Measurements from ENCODE around the gene CANX. TPM values are rescaled to one million over a fixed set of nuclear protein-coding genes. Genes with fewer than 3 reads are reported as not detected.

Gene CANX
- total and polyA plus RNA-seq, 3 donors from 2014 or later = 296 to 462 (median 351) TPM

DNA sequence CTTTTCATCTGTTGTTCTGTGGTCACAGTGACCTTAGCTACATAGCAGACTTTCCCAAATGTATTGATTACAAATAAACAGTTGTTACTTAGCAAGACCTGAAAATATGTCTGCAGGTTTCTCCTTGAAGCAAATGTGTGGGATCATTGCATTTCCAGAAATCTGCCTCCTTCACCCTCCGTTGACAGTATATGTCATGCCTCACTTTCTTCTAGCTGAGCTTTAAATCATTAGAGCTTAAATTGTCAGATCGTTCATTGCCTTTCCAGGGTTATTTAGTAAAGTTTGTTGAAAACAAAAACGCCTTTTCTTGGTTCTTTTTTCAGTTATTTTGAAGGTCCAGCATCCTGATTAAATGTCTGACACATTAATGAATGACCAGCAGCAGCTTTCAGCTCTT is 31.6 kb downstream of the CANX start:
- no peak for TF ChIP-seq POLR2A (IDR thresholded peaks at IDR 0.05)
- WGBS, 2 donors = 66 to 70% methylated on average over 3 of the region's 3 CpGs
- intact Hi-C loops (cut with DNase I; ENCODE audit: low total_unique reads) = no loop called here

DNA sequence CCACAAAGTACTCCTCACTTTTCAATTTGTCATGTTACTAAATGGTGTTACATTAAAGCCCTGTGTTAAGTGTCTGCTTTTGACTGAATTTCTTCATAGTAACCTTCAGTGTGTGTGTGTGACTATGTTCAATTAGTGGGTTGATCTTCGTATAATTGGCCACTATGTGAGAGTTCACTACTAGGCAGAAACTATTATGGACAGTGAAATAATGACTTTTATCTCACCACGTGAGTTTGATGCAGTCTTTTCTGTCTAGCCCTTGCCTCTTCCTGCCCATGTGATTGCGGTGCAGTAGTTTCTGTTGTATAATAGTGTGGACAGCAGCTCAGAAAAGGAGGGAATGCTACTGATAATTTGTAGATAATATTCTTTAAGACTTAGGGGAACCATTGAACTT is 32.1 kb downstream of the CANX start:
- WGBS, 2 donors = 60 to 71% methylated on average over 3 of the region's 3 CpGs
- intact Hi-C loops (cut with DNase I; ENCODE audit: low total_unique reads) = no loop called here
- H3K27ac ChIP-seq = no peak overlapping the region

More for the DNA sequence above, 31.6 kb downstream of the CANX start:
- H3K27me3 ChIP-seq = no peaks in the 10 kb centered on the region
- DNase-seq = no peak
- H3K4me1 ChIP-seq = peaks cover 12% of the 10 kb centered on the region
- H3K27ac ChIP-seq = no peak overlapping the region
- no peaks in the 10 kb centered on the region for H3K36me3 ChIP-seq (ENCODE audit: low read depth, missing control alignments)
- H3K9me3 ChIP-seq = no peaks in the 10 kb centered on the region
- H3K4me3 ChIP-seq = no peak overlapping the region

DNA sequence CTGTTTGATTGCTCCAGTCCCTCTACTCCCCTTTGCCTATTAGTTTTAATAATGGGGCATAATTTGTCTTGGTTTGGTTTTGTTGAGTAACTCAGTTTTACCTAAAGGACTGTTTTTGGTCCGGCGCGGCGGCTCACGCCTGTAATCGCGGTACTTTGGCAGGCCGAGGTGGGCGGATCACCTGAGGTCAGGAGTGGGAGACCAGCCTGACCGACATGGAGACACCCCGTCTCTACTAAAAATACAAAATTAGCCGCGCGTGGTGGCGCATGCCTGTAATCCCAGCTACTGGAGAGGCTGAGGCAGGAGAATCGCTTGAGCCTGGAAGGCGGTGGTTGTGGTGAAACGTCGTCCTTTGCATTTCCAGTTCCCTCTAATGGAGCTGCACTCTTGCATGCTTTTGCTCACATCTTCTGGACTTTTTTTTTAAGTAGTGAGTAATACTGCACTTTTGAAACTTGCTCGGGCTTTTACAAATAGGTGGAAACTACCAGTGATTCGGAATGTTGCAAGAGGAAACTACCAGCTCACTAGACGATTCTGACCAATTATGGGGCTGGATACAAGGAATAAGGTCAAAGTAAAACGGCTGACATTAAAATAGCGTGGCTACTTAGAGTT is 33.1 kb downstream of the CANX start:
- TF ChIP-seq POLR2A (IDR thresholded peaks at IDR 0.05) (no peak), CTCF (IDR thresholded peaks at IDR 0.05) (no peak)
- H3K4me1 ChIP-seq = peaks cover 24% of the 10 kb centered on the region
- H3K36me3 ChIP-seq (ENCODE audit: low read depth, missing control alignments) = no peaks in the 10 kb centered on the region
- H3K27me3 ChIP-seq = no peaks in the 10 kb centered on the region
- DNase-seq = peak; percentile 16
- H3K4me3 ChIP-seq = peak overlapping the region; percentile 75 to 92
- no peaks in the 10 kb centered on the region for H3K9me3 ChIP-seq
- H3K27ac ChIP-seq = peak overlapping the region in 1 of 2 donors; percentile 99
- intact Hi-C loops (cut with DNase I; ENCODE audit: low total_unique reads) = no loop called here
- WGBS, 2 donors = 38 to 49% methylated on average over 24 of the region's 24 CpGs

More for the DNA sequence above, 32.1 kb downstream of the CANX start:
- DNase-seq = no peak
- Histone ChIP-seq H3K4me3 (no peak overlapping the region), H3K36me3 (ENCODE audit: low read depth, missing control alignments) (no peaks in the 10 kb centered on the region), H3K9me3 (no peaks in the 10 kb centered on the region), H3K4me1 (peaks cover 14% of the 10 kb centered on the region), H3K27me3 (no peaks in the 10 kb centered on the region)
- TF ChIP-seq CTCF (IDR thresholded peaks at IDR 0.05) (no peak), POLR2A (IDR thresholded peaks at IDR 0.05) (no peak)

DNA sequence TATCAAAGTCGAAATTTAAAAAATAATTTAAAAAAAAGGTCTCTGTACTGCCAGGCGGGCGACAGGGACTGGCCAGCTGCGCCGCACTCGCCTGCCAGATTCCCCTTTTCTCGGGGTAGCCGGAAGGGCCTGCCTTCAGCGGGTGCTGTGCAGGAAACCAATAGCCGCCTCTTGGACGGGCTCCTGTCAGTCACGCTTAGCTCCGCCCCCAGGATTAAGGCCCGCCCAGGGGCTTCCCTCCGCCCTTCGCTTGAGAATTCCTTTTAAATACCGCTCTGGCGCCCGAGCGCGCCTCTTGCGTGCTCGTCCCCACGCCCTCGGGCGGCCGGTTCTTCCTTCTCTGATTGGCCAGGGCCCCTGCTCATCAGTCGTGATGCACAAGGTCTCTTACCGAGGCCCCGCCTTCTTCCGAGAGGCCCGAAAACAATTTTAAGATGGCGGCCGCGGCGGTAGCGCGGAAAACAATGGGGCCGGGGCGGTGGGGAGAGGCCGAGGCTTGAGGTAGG is 33.7 kb downstream of the CANX start, which contains the start of gene MAML1:
TSS of gene MAML1 (plus strand) at position 411 of the 506 bp plus-strand sequence. CDS start 291 bp downstream, outside the sequence.
- no peaks in the 10 kb centered on the region for H3K9me3 ChIP-seq
- H3K27ac ChIP-seq = peak within 1 kb of the TSS; percentile 46 to 99
- H3K4me3 ChIP-seq = peak within 1 kb of the TSS; percentile 75 to 92
- TF ChIP-seq POLR2A (IDR thresholded peaks at IDR 0.05) (peak; percentile 43), CTCF (IDR thresholded peaks at IDR 0.05) (no peak)
- no peaks in the 10 kb centered on the region for H3K36me3 ChIP-seq (ENCODE audit: low read depth, missing control alignments)
- intact Hi-C loops (cut with DNase I; ENCODE audit: low total_unique reads) = no loop called here
- 0% methylated on average over 10 to 41 of the region's 41 CpGs for WGBS, 2 donors
- no peaks in the 10 kb centered on the region for H3K27me3 ChIP-seq
- peak; percentile 100 for DNase-seq
- H3K4me1 ChIP-seq = peaks cover 28% of the 10 kb centered on the region

- H3K36me3 ChIP-seq (ENCODE audit: low read depth, missing control alignments) = no peaks in the 10 kb centered on the region
- peak; percentile 58 for DNase-seq
- no peaks in the 10 kb centered on the region for H3K27me3 ChIP-seq
- H3K4me3 ChIP-seq = peak overlapping the region; percentile 75 to 92
- no peaks in the 10 kb centered on the region for H3K9me3 ChIP-seq
- intact Hi-C loops (cut with DNase I; ENCODE audit: low total_unique reads) = no loop called here
- H3K4me1 ChIP-seq = peaks cover 35% of the 10 kb centered on the region
- WGBS, 2 donors = 0 to 1% methylated on average over 18 to 81 of the region's 101 CpGs
- TF ChIP-seq CTCF (IDR thresholded peaks at IDR 0.05) = no peak
- TF ChIP-seq POLR2A (IDR thresholded peaks at IDR 0.05) = no peak
- H3K27ac ChIP-seq = peak overlapping the region; percentile 46 to 99
These were observed 34.4 kb downstream of the CANX start for GRCh38 chr5:179732918-179733771.

All from testis (tissue), 3 donors.